Esophagus squamous epithelium (tissue), 5 donors: ENCODE results near the gene KIF2C. TPM values are rescaled to one million over a fixed set of nuclear protein-coding genes. Genes with fewer than 3 reads are reported as not detected.
A peak's percentile ranks its signal among the peaks of the same experiment; 100 is the strongest.

Experiments
- DNase-seq: peaks from one replicate; lab custom pipeline; 2025; lab: John Stamatoyannopoulos, UW
- H3K27ac ChIP-seq, 4 donors: fragments of 200-600 bp; sonication (generic); one replicate each; pipeline ENCODE4 v1.5.1; 2016 to 2019; ENCODE audit warnings: mild to moderate bottlenecking in 1 of 4
- H3K27me3 ChIP-seq, 4 donors: fragments of 200-600 bp; sonication (generic); 1 replicate in 3 of 4; 2 replicates in 1 of 4; pipeline versions ENCODE4 v1.5.1 to v1.6.0; 2017 to 2021; ENCODE audit warnings: antibody characterized with exemption in 1 of 4
- H3K36me3 ChIP-seq, 3 donors: fragments of 200-600 bp; sonication (generic); one replicate each; pipeline ENCODE4 v1.5.1; 2016 to 2019
- H3K4me1 ChIP-seq, 3 donors: fragments of 200-600 bp; sonication (generic); one replicate each; pipeline ENCODE4 v1.5.1; 2017 to 2019
- H3K4me3 ChIP-seq, 4 donors: fragments of 200-600 bp; sonication (generic); 1 replicate in 3 of 4; 2 replicates in 1 of 4; pipeline ENCODE4 v1.5.1; 2016 to 2019; ENCODE audit warnings: mild to moderate bottlenecking in 2 of 4, moderate library complexity in 1 of 4
- H3K9me3 ChIP-seq, 3 donors: fragments of 200-600 bp; sonication (generic); one replicate each; pipeline ENCODE4 v1.5.1; 2016 to 2019
- CTCF ChIP-seq, 6 experiments: fragments of 450-650 bp in 4 of 6; fragments of 200-600 bp in 2 of 6; sonication (generic) in 2 of 6; IDR thresholded peaks; one replicate each; pipeline ENCODE4 v1.5.1; 2016 to 2019; ENCODE audit warnings: antibody characterized with exemption in 6 of 6, mild to moderate bottlenecking in 4 of 6, moderate library complexity in 4 of 6
- POLR2A ChIP-seq, 4 donors: fragments of 450-650 bp; IDR thresholded peaks; one replicate each; pipeline ENCODE4 v1.6.1; 2017; ENCODE audit warnings: antibody characterized with exemption in 4 of 4, mild to moderate bottlenecking in 4 of 4, moderate library complexity in 3 of 4
- WGBS, 2 donors: methylation state at CpG; one replicate each; pipeline ENCODE4 v1.1.5; 2018; 5-methylcytosine and 5-hydroxymethylcytosine counted together
- intact Hi-C: fragments of 100-400 bp; cut with DNase I; formaldehyde crosslinking; loops from one replicate; pipeline ENCODE4 v1.15.0; 2022
- total RNA-seq, 4 donors: library from RNA; depleted of rRNA; stranded (reverse); fragments of >200 nt; gene quantifications; one replicate each; pipeline ENCODE4 v1.1.0, GENCODE V29; 2016
- donor health status: DM: yes; HTN: yes; CAD: no.

KIF2C gene
- total RNA-seq, 4 donors from 2014 or later = 4.8 to 17.9 (median 9.4) TPM

DNA sequence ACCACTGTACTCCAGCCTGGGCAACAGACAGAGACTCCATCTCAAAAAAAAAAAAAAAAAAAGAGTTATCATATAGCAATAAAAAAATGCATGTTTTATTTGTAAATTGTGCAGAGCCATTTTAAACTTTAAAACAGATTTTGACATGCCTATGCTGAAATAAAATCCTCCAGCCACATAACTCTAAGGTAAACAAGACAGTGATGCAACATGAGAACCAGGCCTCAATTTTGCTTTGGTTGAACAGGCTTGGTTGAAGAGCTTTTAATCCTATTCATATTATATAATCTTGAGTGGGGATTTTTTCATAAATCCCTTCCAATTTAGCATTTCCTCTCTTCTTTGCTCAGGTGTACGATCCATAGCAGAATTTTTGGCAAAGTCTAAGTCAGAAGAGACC is 39.1 kb upstream of the KIF2C start:
- no peak overlapping the region for H3K4me3 ChIP-seq
- TF ChIP-seq CTCF (IDR thresholded peaks at IDR 0.05) = no peak
- no peak for TF ChIP-seq POLR2A (IDR thresholded peaks at IDR 0.05)
- intact Hi-C loops = no loop called here
- H3K4me1 ChIP-seq = peaks cover 0 to 31% (median 0%) of the 10 kb centered on the region in 3 donors
- no peak overlapping the region for H3K27ac ChIP-seq
- H3K9me3 ChIP-seq = no peaks in the 10 kb centered on the region
- H3K36me3 ChIP-seq = no peaks in the 10 kb centered on the region
- WGBS, 2 donors = 75% methylated on average over 1 of the region's 1 CpG; no CpG with 5 or more reads in 1 of the 2 donors
- peaks cover 0 to 84% (median 0%) of the 10 kb centered on the region in 4 donors for H3K27me3 ChIP-seq
- DNase-seq = no peak

DNA sequence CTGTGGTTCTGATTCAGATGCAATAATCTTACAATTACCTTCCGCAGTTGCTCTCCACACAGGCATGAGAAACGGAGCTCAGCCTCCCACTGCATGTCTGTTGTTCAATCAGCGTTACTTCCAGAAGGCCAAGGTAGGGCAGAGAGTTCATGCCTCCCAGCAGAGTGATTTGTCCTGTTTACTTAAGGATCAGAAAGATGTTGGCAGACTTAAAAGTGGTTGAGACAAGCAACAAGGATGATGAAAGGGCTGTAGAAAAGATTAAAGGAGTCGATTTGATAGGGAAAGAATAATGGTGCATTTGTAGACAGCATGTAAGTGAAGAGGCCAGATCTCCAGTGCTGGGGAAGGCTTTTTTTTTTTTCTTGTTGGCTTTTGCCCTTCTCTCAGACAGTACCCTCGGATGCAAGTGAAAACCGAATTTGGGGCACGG is 38.5 kb upstream of the KIF2C start:
- TF ChIP-seq POLR2A (IDR thresholded peaks at IDR 0.05) (no peak), CTCF (IDR thresholded peaks at IDR 0.05) (no peak)
- Histone ChIP-seq H3K27ac (no peak overlapping the region), H3K36me3 (no peaks in the 10 kb centered on the region), H3K4me1 (peaks cover 0 to 31% (median 0%) of the 10 kb centered on the region in 3 donors), H3K27me3 (peaks cover 0 to 84% (median 0%) of the 10 kb centered on the region in 4 donors), H3K9me3 (no peaks in the 10 kb centered on the region), H3K4me3 (no peak overlapping the region)
- no peak for DNase-seq
- WGBS, 2 donors = 37 to 48% methylated on average over 7 of the region's 7 CpGs
- intact Hi-C loops = no loop called here

GRCh38 chr1:44705470-44705869 is 34.2 kb upstream of the KIF2C start:
- Histone ChIP-seq H3K36me3 (no peaks in the 10 kb centered on the region), H3K9me3 (no peaks in the 10 kb centered on the region), H3K27me3 (peaks cover 0 to 67% (median 0%) of the 10 kb centered on the region in 4 donors), H3K4me1 (peaks cover 0 to 41% (median 12%) of the 10 kb centered on the region in 3 donors), H3K27ac (no peak overlapping the region), H3K4me3 (no peak overlapping the region)
- intact Hi-C loops = no loop called here
- no peak for DNase-seq
- whole genome bisulfite sequencing, 2 donors = 84 to 86% methylated on average over 6 of the region's 6 CpGs
- no peak for TF ChIP-seq CTCF (IDR thresholded peaks at IDR 0.05)
- no peak for TF ChIP-seq POLR2A (IDR thresholded peaks at IDR 0.05)

GRCh38 chr1:44705938-44706337 is 33.7 kb upstream of the KIF2C start:
- no peak for DNase-seq
- H3K4me1 ChIP-seq = peaks cover 0 to 36% (median 12%) of the 10 kb centered on the region in 3 donors
- no peak overlapping the region for H3K27ac ChIP-seq
- H3K36me3 ChIP-seq = no peaks in the 10 kb centered on the region
- intact Hi-C loops = no loop called here
- H3K27me3 ChIP-seq = peaks cover 0 to 72% (median 0%) of the 10 kb centered on the region in 4 donors
- no peak overlapping the region for H3K4me3 ChIP-seq
- TF ChIP-seq CTCF (IDR thresholded peaks at IDR 0.05) = no peak
- TF ChIP-seq POLR2A (IDR thresholded peaks at IDR 0.05) = no peak
- 71 to 83% methylated on average over 1 to 2 of the region's 2 CpGs for WGBS, 2 donors
- no peaks in the 10 kb centered on the region for H3K9me3 ChIP-seq

GRCh38 chr1:44707112-44707881 is 32.3 kb upstream of the KIF2C start:
- Histone ChIP-seq H3K4me3 (no peak overlapping the region), H3K4me1 (peaks cover 0 to 25% (median 12%) of the 10 kb centered on the region in 3 donors), H3K27me3 (peaks cover 0 to 78% (median 0%) of the 10 kb centered on the region in 4 donors), H3K27ac (peak overlapping the region in 3 of 4 donors; percentile 0 to 42 (median 5)), H3K9me3 (no peaks in the 10 kb centered on the region), H3K36me3 (no peaks in the 10 kb centered on the region)
- TF ChIP-seq POLR2A (IDR thresholded peaks at IDR 0.05) (no peak), CTCF (IDR thresholded peaks at IDR 0.05) (no peak)
- 27 to 58% methylated on average over 3 to 4 of the region's 6 CpGs for WGBS, 2 donors
- no peak for DNase-seq
- intact Hi-C loops = no loop called here
